ENCODE measurements around the gene ESR1.
A peak's percentile ranks its signal among the peaks of the same experiment; 100 is the strongest.

The ESR1 gene

DNA sequence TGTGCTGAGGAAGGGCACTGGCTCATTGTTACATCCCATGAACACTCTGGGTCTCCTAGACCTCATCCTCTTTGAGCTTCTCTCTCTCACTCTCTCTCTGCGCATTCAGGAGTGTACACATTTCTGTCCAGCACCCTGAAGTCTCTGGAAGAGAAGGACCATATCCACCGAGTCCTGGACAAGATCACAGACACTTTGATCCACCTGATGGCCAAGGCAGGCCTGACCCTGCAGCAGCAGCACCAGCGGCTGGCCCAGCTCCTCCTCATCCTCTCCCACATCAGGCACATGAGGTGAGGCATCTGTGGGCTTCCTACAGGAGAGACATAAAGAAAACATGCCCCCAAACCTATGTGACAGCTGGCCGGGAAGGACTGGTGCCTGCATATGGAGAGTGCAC, 286.8 kb downstream of the ESR1 start:
- DNase-seq (ENCODE audit: low read depth in 2 of 2) = no peak

DNA sequence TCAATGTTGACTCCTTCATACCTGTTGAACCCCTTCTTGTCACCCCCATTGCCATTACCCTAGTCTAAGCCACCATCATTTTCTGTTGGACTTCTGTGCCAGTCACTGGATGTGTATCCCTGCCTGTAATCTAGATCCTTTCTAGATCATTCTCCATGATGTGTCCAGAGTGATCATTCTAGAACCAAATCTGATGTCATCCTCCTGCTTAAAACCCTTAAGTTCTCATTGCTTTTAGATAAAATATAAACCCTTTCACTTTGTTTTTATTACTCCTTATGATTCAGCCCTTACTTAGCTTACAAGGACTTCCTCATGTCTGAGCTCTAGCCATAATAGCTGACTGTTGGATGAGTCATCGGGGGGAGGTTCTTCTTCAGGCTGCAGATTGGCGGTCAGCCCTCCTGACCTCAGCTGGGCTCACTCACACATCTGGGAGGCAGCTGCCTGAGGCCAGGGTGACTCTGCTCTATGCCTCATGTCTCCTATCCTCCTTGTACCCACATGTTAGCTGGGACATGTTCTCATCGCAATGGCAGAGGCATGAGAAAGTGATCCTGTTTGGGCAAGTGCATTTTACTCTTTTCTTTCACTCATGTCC, 287.6 kb downstream of the ESR1 start:
- DNase-seq (ENCODE audit: low read depth in 2 of 2) = peak; percentile 4 to 21

DNA sequence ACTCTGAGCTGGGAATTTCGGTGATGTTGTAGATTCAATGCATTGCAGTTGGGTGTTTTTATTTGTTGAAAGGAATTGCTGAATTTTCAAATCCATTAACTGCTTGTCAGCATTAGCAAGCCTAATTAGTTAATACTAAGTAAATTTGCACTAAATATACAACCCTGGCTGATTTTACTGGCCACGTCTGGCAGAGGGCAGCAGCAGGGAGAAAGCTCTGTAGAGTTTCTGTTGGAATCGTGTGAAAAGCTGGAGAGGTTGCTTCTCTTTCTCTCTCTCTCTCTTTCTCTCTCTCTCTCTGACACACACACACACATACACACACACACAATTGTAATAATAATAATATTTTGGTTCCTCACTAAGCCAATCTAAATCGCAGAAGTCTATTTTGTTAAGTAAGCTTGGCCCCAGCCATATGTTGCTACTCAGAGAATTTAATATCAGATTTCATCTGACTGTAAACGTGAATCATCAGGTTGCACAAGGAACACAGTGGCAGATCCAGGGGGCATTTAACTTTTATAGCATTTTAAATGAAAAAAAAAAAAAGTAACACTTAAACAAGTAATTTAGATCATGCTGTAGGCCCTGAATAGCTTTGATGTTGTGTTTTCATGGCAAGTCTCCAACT, 289.5 kb downstream of the ESR1 start:
- DNase-seq (ENCODE audit: low read depth in 2 of 2) = no peak

DNA sequence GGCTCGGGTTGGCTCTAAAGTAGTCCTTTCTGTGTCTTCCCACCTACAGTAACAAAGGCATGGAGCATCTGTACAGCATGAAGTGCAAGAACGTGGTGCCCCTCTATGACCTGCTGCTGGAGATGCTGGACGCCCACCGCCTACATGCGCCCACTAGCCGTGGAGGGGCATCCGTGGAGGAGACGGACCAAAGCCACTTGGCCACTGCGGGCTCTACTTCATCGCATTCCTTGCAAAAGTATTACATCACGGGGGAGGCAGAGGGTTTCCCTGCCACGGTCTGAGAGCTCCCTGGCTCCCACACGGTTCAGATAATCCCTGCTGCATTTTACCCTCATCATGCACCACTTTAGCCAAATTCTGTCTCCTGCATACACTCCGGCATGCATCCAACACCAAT, 291.2 kb downstream of the ESR1 start:
- no peak for DNase-seq (ENCODE audit: low read depth in 2 of 2)

DNA sequence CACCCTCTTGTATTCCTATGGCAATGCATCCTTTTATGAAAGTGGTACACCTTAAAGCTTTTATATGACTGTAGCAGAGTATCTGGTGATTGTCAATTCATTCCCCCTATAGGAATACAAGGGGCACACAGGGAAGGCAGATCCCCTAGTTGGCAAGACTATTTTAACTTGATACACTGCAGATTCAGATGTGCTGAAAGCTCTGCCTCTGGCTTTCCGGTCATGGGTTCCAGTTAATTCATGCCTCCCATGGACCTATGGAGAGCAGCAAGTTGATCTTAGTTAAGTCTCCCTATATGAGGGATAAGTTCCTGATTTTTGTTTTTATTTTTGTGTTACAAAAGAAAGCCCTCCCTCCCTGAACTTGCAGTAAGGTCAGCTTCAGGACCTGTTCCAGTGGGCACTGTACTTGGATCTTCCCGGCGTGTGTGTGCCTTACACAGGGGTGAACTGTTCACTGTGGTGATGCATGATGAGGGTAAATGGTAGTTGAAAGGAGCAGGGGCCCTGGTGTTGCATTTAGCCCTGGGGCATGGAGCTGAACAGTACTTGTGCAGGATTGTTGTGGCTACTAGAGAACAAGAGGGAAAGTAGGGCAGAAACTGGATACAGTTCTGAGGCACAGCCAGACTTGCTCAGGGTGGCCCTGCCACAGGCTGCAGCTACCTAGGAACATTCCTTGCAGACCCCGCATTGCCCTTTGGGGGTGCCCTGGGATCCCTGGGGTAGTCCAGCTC, 292.1 kb downstream of the ESR1 start:
- no peak for DNase-seq (ENCODE audit: low read depth in 2 of 2)

DNA sequence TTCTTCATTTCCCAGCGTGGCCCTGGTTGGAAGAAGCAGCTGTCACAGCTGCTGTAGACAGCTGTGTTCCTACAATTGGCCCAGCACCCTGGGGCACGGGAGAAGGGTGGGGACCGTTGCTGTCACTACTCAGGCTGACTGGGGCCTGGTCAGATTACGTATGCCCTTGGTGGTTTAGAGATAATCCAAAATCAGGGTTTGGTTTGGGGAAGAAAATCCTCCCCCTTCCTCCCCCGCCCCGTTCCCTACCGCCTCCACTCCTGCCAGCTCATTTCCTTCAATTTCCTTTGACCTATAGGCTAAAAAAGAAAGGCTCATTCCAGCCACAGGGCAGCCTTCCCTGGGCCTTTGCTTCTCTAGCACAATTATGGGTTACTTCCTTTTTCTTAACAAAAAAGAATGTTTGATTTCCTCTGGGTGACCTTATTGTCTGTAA, 292.7 kb downstream of the ESR1 start:
- DNase-seq (ENCODE audit: low read depth in 2 of 2) = no peak

DNA sequence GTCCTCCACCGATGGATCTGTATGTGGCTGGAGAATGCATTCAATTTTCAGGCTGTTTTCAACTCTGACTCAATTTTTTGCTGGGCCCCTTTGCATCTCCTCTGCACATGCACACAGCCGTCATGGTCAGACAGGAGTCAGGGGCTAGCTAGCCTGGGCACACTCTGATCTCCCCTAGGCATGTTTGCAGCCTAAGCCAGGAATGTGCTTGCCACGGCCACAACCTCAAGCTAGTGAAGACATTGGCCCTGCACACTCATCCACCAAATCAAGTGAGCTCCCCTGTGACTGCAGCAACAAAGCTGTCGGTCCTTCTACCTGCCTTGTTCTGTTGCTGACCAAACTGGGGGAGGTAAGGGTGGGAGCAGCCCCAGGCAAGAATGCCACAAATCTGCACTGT, 300.5 kb downstream of the ESR1 start:
- DNase-seq (ENCODE audit: low read depth in 2 of 2) = no peak

DNA sequence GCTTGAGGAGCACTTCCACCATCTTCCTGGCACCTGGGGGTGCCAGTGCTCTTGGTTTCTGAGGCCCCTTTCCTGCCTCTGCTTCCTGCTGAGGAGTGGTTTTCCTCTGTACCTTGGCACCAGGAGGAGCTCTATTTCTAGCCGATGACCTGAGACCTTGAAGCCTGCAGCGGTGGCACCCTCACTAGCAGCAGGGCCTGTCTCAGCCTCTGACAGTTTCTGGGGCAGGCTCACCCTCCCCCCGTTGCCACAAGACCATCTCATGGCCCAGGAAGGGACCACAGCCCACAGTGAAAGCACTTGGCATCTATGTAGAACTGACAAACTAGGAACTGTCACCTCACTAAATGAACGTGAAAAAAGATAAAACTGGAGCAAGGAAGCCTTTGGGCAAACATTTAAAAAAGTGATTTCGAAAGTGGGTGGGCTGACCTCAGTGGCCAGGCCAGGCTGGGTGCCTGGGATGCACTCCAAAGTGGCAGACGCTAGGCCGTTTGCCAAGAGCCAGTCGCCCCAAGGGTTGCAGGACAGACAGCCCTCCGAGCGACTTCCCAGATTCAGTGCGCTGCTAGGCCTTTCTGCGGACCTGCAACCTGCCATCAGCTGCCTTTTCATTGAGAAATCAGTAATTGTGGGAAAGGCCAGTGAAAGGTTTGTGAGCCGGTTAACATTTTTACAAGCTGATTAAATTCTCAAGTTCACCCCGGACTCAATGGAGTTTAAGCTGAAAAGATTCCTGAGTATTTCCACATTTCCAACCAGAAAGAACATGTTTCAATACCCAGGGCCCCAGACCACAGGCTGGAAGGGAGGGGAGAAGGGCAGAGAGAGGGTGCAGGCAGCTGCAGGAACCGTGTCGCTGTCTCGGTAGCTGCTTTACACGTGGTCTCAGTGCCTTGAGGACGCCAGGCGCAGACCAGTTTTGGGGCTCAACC, 303.7 kb downstream of the ESR1 start:
- no peak for DNase-seq (ENCODE audit: low read depth in 2 of 2)

DNA sequence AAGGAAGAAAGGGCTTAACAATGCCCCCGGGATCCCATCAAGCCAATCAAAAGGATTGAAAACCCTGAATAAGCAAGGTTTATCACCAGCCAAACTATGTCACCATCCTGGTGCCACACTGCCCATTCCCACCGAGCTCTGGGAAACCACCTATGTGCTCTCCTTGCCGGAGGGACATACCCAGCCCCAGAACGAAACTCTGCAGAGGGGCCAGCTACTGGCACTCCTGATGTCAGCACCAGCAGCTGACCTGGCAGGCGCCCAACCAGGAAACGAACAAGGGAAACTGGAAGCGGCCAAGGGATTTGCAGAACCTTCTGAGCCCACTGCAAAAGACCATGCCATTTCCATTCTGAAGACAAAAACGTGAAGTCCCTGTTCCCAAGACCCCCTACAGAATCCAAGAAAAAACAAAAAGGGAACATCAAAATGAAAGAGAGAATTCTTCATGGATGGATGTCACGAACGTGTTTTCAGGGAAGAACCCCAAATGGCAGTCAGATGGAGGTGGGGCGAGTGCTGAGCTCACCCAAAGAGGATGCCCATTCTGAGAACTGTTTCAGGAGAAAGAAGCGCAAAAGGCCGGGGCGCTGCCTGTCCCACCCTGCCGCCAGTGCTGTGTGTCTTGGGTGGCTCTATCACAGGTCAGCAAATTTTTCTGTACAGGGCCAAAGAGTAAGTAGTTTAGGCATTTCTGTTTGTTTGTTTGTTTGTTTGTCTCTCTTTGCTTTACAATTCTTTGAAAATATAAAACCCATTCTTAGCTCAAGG, 305.2 kb downstream of the ESR1 start:
- DNase-seq (ENCODE audit: low read depth in 2 of 2) = no peak

DNA sequence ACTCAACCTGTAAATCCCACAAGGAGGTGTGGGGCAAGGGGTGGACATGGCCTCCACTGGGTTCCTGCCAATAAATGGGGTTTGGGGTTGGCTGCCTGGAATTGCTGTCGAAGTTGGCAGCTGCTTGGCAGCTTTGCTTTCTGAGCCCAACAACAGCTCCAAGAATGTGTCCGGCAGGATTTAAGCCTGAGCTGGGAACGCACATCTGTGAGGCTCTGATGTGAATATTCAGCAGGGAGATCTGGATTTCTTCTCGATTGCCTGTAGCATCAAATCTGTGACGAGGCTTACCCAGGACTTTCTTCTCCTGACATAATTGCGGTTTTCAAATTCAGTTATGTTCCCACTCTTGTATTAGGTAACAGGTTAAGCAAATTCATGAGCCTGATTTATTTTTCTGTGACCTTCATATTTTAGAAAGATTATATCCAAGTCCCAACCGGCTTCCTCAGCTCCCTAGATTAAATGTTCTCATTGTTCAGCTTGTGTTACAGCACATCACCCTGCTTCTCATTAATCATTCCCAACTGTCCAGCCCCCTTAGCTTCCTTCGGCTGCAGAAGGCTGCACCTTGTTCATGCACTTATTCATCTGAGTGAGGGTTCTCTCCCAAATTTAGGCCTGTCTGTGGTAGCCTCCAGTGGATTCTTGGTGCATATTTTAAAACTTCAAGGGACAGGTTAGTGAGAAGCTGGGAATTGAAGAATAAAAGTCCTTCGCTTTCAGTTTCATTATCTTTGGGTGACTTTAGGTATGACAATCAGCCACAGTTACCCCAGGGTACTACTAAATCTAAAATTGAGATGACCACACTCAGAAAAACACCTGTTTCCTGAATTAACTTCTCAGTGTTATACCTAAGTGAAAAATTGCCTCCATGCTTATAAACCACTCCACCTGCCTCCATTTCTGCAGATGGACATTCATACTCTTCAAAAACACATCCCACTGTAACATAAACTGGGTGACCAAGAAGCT, 310.0 kb downstream of the ESR1 start:
- DNase-seq (ENCODE audit: low read depth in 2 of 2) = no peak

DNA sequence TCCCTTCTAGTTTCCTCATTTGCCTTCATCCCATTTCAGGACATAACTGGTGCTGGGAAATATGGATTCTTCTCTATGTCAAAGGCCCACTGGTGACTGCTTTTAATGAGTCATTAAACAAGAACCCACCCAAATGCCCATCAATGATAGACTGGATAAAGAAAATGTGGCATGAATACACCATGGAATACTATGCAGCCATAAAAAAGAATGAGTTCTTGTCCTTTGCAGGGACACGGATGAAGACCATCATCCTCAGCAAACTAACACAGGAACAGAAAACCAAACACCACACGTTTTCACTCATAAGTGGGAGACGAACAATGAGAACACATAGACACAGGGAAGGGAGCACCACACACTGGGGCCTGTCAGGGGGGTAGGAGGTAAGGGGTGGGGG, 310.7 kb downstream of the ESR1 start:
- no peak for DNase-seq (ENCODE audit: low read depth in 2 of 2)

DNA sequence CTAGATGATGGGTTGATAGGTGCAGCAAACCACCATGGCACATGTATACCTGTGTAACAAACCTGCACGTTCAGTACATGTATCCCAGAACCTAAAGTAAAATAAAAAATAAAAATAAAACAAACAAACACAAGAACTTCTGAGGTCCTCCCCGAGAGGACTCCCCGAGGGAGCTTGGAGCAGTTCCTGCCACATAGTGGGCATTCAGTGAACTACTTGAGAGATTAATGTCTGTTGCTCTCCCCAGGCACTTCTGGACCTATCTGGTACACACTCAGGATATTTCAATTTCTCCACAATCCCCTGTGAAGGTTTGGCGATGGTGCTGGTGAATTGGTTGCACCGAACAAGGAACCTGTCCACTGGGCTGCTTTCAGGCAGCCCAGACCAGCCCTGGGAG, 311.2 kb downstream of the ESR1 start:
- DNase-seq (ENCODE audit: low read depth in 2 of 2) = no peak

DNA sequence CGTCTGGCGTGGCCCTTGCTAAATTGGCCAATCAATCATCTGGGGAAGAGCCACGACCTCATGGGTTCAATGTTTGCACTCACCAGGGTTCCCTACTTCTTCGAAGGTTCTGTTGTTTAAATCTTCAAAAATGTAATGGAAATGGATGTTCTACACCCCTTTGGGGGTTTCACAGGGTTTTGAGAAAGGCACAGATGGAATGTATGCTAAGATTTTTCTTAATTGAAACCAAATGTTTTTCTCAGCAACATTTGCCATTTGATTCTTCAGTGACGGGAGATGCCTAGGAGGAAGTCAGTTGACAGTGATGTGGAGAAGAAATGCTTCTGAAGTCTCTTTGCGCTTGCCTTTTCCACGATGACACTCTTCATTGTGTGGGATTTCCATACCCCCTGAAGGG, 312.3 kb downstream of the ESR1 start:
- DNase-seq (ENCODE audit: low read depth in 2 of 2) = no peak

DNA sequence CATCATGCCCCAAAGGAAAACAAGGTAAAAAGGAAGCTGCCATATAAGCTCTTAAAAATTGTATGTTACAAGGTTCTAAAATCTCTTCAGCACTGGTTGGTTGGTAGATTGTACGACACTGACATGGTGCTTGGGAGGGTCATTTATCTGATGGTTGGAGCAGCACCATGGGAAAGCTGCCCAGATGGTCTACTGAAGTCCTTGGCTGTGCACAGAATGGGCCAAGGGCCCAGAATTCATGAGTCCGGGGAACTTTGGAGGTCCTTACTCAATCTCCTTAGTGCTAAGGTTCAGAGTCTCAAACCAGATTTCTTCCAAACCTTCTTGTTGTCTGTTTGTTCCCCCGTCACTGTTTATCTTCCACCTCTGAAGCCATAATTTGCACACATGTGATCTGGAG, 314.4 kb downstream of the ESR1 start:
- DNase-seq (ENCODE audit: low read depth in 2 of 2) = no peak

DNA sequence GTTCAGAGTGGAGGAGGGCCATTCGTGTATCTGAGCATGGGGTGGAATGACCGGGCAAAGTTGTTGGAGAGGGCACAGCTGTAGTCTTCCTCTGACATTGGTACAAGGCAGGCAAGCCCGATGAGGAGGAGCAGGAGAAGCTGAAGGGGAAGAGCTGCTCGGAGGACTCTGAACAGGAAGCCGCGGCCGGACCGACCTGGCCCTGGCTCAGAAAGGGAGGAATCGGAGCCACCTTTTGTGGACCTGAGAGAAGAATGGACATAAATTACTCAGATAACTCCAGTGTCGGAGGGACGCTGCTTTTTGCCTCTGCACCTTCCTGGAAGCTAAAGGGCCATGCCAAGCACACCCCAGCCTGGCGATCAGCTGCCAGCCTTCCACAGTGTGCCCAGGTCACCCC, 315.0 kb downstream of the ESR1 start:
- no peak for DNase-seq (ENCODE audit: low read depth in 2 of 2)

DNA sequence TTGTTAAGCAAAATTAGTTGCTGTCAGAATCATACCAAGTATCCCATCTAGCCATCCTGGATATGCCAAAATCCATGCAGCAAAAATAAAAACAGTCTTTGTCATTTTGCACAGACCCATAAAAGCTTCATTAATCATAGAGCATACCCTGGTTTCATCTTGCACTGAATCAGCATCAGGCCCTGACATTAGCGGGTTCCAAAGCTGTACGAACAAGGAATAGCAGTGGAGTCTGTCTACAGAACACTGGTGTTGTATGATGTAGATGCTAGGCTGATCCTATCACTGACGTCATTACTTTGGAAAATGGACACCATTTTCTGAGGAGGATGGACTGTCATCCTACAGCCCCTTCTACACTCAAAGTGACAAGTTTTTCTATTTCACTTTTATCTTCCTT, 315.6 kb downstream of the ESR1 start:
- no peak for DNase-seq (ENCODE audit: low read depth in 2 of 2)

DNA sequence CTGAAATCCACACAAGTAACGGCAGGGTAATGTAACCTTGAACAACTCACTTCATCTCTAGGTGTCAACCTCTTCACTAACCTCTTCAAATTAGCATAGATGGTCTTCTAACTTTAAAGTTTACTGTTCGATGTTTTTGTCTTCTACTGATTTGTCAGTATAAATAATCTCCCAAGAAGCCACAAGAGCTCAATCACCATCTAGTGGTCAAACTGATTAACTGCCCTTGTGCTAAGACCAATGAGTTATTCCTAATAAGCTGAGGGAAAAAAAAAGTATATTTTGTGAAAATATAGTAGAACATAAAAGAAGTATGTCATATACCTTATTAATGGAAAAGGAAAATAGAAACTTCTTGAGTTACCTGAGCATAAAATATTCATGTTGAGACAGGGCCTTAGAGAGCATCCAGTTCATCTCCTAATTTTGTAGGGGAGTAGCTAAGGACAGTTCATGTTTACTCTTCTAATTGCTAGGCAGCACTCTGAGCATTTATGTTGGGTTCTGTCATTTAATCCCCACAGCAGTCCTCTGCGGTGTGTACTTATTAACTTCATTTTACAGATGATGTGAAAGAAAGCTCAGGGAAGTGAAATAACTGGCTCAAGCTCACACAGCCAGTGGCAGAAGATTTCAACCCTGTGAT, 317.1 kb downstream of the ESR1 start:
- DNase-seq (ENCODE audit: low read depth in 2 of 2) = no peak

DNA sequence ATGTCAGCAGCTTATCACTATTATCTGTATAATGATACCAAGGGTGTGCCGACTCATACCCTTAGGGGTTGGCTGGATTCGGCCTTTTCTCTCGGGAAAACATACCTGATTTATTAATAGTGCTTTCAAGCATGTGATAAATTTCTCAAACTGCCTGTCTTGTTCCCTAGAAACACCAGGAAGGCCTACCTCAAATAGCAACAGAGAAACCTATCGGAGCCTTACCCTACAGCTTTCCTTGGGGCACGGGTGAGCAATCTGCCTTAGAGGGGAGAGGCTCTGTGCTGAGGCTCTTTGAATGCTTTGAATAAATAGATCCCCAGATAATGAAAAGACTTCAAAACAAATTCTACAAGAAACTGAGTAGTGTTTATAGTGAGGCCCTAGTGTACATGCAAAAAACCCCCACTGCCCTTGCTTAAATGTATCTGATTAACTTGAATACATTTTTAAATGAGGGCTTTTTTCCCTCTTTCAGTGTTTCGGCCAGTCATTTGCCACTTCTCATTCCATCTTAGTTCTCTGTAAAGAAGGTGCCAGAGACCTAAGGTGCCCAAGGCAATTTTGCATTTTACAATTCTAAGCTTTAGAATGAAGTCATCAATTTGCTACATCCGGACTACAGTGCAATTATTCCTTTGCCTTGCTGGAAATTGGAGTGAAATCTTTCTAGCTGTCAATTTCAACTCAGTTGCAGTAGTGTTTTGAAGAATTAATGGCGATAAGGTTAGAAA, 320.1 kb downstream of the ESR1 start:
- no peak for DNase-seq (ENCODE audit: low read depth in 2 of 2)

DNA sequence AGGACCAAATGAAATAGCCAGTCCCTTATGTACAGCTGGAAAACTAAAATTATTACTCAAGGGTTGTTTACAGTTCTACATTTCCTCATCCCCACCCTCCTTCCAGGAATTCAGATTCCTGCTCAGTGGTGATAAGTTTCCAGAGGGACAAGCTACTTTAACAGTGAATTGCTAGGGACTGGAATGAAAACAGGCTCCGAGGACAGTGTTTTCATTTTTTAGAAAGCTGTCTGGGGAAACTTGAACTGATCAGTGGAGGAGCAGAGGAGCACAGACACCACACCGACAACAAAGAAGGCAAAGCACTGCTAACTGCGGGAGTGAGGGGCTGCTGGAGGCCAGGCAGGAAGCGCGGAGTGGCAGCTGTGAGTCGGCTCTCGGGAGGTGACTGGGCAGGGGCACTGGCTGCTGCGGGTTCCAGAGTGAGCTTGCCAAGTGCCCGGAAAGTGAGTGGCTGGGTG, 322.2 kb downstream of the ESR1 start:
- no peak for DNase-seq (ENCODE audit: low read depth in 2 of 2)
